Activated naive CD8-positive, alpha-beta T cell treated with anti-CD3 and anti-CD28 coated beads, Interleukin-2, amount 10 ng/mL, durations not matched to agents 7 days and 5 days (primary cell): ENCODE data around the gene MKLN1. TPM values are rescaled to one million over a fixed set of nuclear protein-coding genes. Genes with fewer than 3 reads are reported as not detected.

Source experiments
- ATAC-seq: fragments of 150-1000 bp; cut with Tn5 transposase; one replicate; pipeline ENCODE4 v1.10.0; 2021; ENCODE audit warnings: low read depth, moderate library complexity
- POLR2A ChIA-PET: fragments of 350-600 bp; sonication (Branson Sonifier 250); formaldehyde crosslinking; loops from one replicate; lab custom pipeline; 2021; ENCODE audit warnings: antibody characterized with exemption; lab: Charles Lee
- DNase-seq: peaks from one replicate; pipeline ENCODE4 v3.0.0; 2021
- H3K27ac Mint-ChIP-seq: one replicate; pipeline ENCODE4 v1.8.0; 2022; ENCODE audit warnings: mild to moderate bottlenecking, mixed read lengths
- H3K27me3 Mint-ChIP-seq: one replicate; pipeline ENCODE4 v1.8.0; 2022; ENCODE audit warnings: mild to moderate bottlenecking, moderate library complexity, mixed read lengths
- H3K36me3 Mint-ChIP-seq: one replicate; pipeline ENCODE4 v1.8.0; 2021; ENCODE audit warnings: mild to moderate bottlenecking, mixed read lengths
- H3K4me1 Mint-ChIP-seq: one replicate; pipeline ENCODE4 v1.8.0; 2021; ENCODE audit warnings: mixed read lengths
- H3K4me3 Mint-ChIP-seq: one replicate; pipeline ENCODE4 v1.8.0; 2022; ENCODE audit warnings: mild to moderate bottlenecking, moderate library complexity, mixed read lengths
- H3K9me3 Mint-ChIP-seq: one replicate; pipeline ENCODE4 v1.8.0; 2021; ENCODE audit warnings: mixed read lengths
- total RNA-seq, 2 experiments: library from RNA; stranded (reverse); gene quantifications; one replicate each; pipeline ENCODE4 v1.2.3, GENCODE V29; 2021

Gene MKLN1
- total RNA-seq, 2 experiments from 2014 or later, result 35.7 to 42.3 TPM

- no peaks in the 10 kb centered on the region for H3K9me3 Mint-ChIP-seq
- H3K36me3 Mint-ChIP-seq, result peaks cover 8% of the 10 kb centered on the region
- H3K4me1 Mint-ChIP-seq, result no peaks in the 10 kb centered on the region
- no peaks in the 10 kb centered on the region for H3K27me3 Mint-ChIP-seq
- no peak for DNase-seq
- H3K27ac Mint-ChIP-seq, result no peak overlapping the region
- POLR2A ChIA-PET, result no interaction called here
- ATAC-seq, result no peak
- no peak overlapping the region for H3K4me3 Mint-ChIP-seq
Measured at GRCh38 chr7:131482800-131483199, 155.1 kb downstream of the MKLN1 start.

- ATAC-seq (no peak), DNase-seq (no peak)
- H3K36me3 Mint-ChIP-seq, result peaks cover 10% of the 10 kb centered on the region
- no peak overlapping the region for H3K27ac Mint-ChIP-seq
- H3K27me3 Mint-ChIP-seq, result no peaks in the 10 kb centered on the region
- no peaks in the 10 kb centered on the region for H3K4me1 Mint-ChIP-seq
- no peaks in the 10 kb centered on the region for H3K9me3 Mint-ChIP-seq
- POLR2A ChIA-PET, result no interaction called here
- no peak overlapping the region for H3K4me3 Mint-ChIP-seq
Measured at GRCh38 chr7:131483586-131483985, 155.9 kb downstream of the MKLN1 start.

GRCh38 chr7:131486346-131486745 is 158.7 kb downstream of the MKLN1 start:
- H3K27ac Mint-ChIP-seq, result no peak overlapping the region

GRCh38 chr7:131487217-131487616 is 159.5 kb downstream of the MKLN1 start:
- DNase-seq (no peak), ATAC-seq (no peak)
- Mint-ChIP-seq H3K9me3 (no peaks in the 10 kb centered on the region), H3K4me3 (no peak overlapping the region), H3K36me3 (peaks cover 15% of the 10 kb centered on the region), H3K27me3 (no peaks in the 10 kb centered on the region), H3K27ac (no peak overlapping the region), H3K4me1 (no peaks in the 10 kb centered on the region)
- POLR2A ChIA-PET, result no interaction called here

More at GRCh38 chr7:131486346-131486745, 158.7 kb downstream of the MKLN1 start:
- ATAC-seq (no peak), DNase-seq (no peak)
- Mint-ChIP-seq H3K36me3 (peaks cover 13% of the 10 kb centered on the region), H3K4me1 (no peaks in the 10 kb centered on the region), H3K9me3 (no peaks in the 10 kb centered on the region), H3K4me3 (no peak overlapping the region), H3K27me3 (no peaks in the 10 kb centered on the region)
- POLR2A ChIA-PET, result no interaction called here

- POLR2A ChIA-PET, result no interaction called here
- Mint-ChIP-seq H3K4me3 (no peak overlapping the region), H3K27ac (no peak overlapping the region), H3K4me1 (no peaks in the 10 kb centered on the region), H3K36me3 (peaks cover 13% of the 10 kb centered on the region), H3K9me3 (no peaks in the 10 kb centered on the region), H3K27me3 (no peaks in the 10 kb centered on the region)
- ATAC-seq, result no peak
- DNase-seq, result no peak
Measured at GRCh38 chr7:131488361-131488760, 160.7 kb downstream of the MKLN1 start.

GRCh38 chr7:131489196-131489595 is 161.5 kb downstream of the MKLN1 start:
- DNase-seq, result no peak
- no peak for ATAC-seq
- H3K9me3 Mint-ChIP-seq, result no peaks in the 10 kb centered on the region
- H3K36me3 Mint-ChIP-seq, result peaks cover 13% of the 10 kb centered on the region
- no peaks in the 10 kb centered on the region for H3K27me3 Mint-ChIP-seq
- POLR2A ChIA-PET, result no interaction called here
- H3K27ac Mint-ChIP-seq, result no peak overlapping the region
- H3K4me1 Mint-ChIP-seq, result no peaks in the 10 kb centered on the region
- H3K4me3 Mint-ChIP-seq, result no peak overlapping the region

GRCh38 chr7:131489881-131490280 is 162.2 kb downstream of the MKLN1 start:
- DNase-seq (no peak), ATAC-seq (no peak)
- Mint-ChIP-seq H3K27ac (no peak overlapping the region), H3K4me1 (no peaks in the 10 kb centered on the region), H3K27me3 (no peaks in the 10 kb centered on the region), H3K9me3 (no peaks in the 10 kb centered on the region), H3K36me3 (peaks cover 13% of the 10 kb centered on the region), H3K4me3 (no peak overlapping the region)
- POLR2A ChIA-PET, result no interaction called here

- no peak for ATAC-seq
- H3K4me1 Mint-ChIP-seq, result no peaks in the 10 kb centered on the region
- H3K27me3 Mint-ChIP-seq, result no peaks in the 10 kb centered on the region
- H3K4me3 Mint-ChIP-seq, result no peak overlapping the region
- no peak overlapping the region for H3K27ac Mint-ChIP-seq
- POLR2A ChIA-PET, result no interaction called here
- no peak for DNase-seq
- no peaks in the 10 kb centered on the region for H3K9me3 Mint-ChIP-seq
- H3K36me3 Mint-ChIP-seq, result peaks cover 8% of the 10 kb centered on the region
Measured at GRCh38 chr7:131493081-131493480, 165.4 kb downstream of the MKLN1 start.

- Mint-ChIP-seq H3K9me3 (no peaks in the 10 kb centered on the region), H3K4me3 (no peak overlapping the region), H3K27ac (no peak overlapping the region), H3K4me1 (no peaks in the 10 kb centered on the region), H3K36me3 (peaks cover 7% of the 10 kb centered on the region), H3K27me3 (no peaks in the 10 kb centered on the region)
- DNase-seq, result no peak
- no peak for ATAC-seq
- POLR2A ChIA-PET, result no interaction called here
Measured at GRCh38 chr7:131493581-131493980, 165.9 kb downstream of the MKLN1 start.

GRCh38 chr7:131494182-131494581 is 166.5 kb downstream of the MKLN1 start:
- H3K27ac Mint-ChIP-seq, result no peak overlapping the region
- peaks cover 7% of the 10 kb centered on the region for H3K36me3 Mint-ChIP-seq
- ATAC-seq, result no peak
- no peak overlapping the region for H3K4me3 Mint-ChIP-seq
- DNase-seq, result no peak
- POLR2A ChIA-PET, result no interaction called here
- H3K9me3 Mint-ChIP-seq, result no peaks in the 10 kb centered on the region
- H3K27me3 Mint-ChIP-seq, result no peaks in the 10 kb centered on the region
- H3K4me1 Mint-ChIP-seq, result no peaks in the 10 kb centered on the region

GRCh38 chr7:131495669-131496498 is 168.2 kb downstream of the MKLN1 start:
- Mint-ChIP-seq H3K4me1 (peaks cover 6% of the 10 kb centered on the region), H3K9me3 (no peaks in the 10 kb centered on the region), H3K4me3 (no peak overlapping the region), H3K36me3 (peaks cover 8% of the 10 kb centered on the region), H3K27ac (no peak overlapping the region), H3K27me3 (no peaks in the 10 kb centered on the region)
- DNase-seq (no peak), ATAC-seq (no peak)
- POLR2A ChIA-PET, result no interaction called here

GRCh38 chr7:131497454-131497853 is 169.8 kb downstream of the MKLN1 start:
- no peak for DNase-seq
- POLR2A ChIA-PET, result no interaction called here
- no peak for ATAC-seq
- peaks cover 6% of the 10 kb centered on the region for H3K36me3 Mint-ChIP-seq
- peaks cover 20% of the 10 kb centered on the region for H3K4me1 Mint-ChIP-seq
- no peak overlapping the region for H3K27ac Mint-ChIP-seq
- no peak overlapping the region for H3K4me3 Mint-ChIP-seq
- H3K27me3 Mint-ChIP-seq, result no peaks in the 10 kb centered on the region
- H3K9me3 Mint-ChIP-seq, result no peaks in the 10 kb centered on the region

- DNase-seq (no peak), ATAC-seq (no peak)
- H3K36me3 Mint-ChIP-seq, result peaks cover 6% of the 10 kb centered on the region
- H3K27ac Mint-ChIP-seq, result no peak overlapping the region
- POLR2A ChIA-PET, result no interaction called here
- no peak overlapping the region for H3K4me3 Mint-ChIP-seq
- H3K4me1 Mint-ChIP-seq, result peaks cover 22% of the 10 kb centered on the region
- no peaks in the 10 kb centered on the region for H3K9me3 Mint-ChIP-seq
- H3K27me3 Mint-ChIP-seq, result no peaks in the 10 kb centered on the region
Measured at GRCh38 chr7:131498237-131498885, 170.7 kb downstream of the MKLN1 start.

- H3K9me3 Mint-ChIP-seq, result no peaks in the 10 kb centered on the region
- POLR2A ChIA-PET, result interaction anchor here (0.5 kb wide), 1 partner anchor 394 kb away, joined by 4 read pairs; no protein-coding TSS in a partner anchor
- H3K4me1 Mint-ChIP-seq, result peaks cover 22% of the 10 kb centered on the region
- peaks cover 6% of the 10 kb centered on the region for H3K36me3 Mint-ChIP-seq
- H3K4me3 Mint-ChIP-seq, result no peak overlapping the region
- ATAC-seq, result no peak
- DNase-seq, result no peak
- no peak overlapping the region for H3K27ac Mint-ChIP-seq
- no peaks in the 10 kb centered on the region for H3K27me3 Mint-ChIP-seq
Measured at GRCh38 chr7:131499801-131500200, 172.1 kb downstream of the MKLN1 start.
